Measurements from ENCODE around the gene ATP10A. TPM values are rescaled to one million over a fixed set of nuclear protein-coding genes. Genes with fewer than 3 reads are reported as not detected.
A peak's percentile ranks its signal among the peaks of the same experiment; 100 is the strongest.

ATP10A gene
- total RNA-seq, 2 donors from 2014 or later, result 16.6 to 22.8 TPM

DNA sequence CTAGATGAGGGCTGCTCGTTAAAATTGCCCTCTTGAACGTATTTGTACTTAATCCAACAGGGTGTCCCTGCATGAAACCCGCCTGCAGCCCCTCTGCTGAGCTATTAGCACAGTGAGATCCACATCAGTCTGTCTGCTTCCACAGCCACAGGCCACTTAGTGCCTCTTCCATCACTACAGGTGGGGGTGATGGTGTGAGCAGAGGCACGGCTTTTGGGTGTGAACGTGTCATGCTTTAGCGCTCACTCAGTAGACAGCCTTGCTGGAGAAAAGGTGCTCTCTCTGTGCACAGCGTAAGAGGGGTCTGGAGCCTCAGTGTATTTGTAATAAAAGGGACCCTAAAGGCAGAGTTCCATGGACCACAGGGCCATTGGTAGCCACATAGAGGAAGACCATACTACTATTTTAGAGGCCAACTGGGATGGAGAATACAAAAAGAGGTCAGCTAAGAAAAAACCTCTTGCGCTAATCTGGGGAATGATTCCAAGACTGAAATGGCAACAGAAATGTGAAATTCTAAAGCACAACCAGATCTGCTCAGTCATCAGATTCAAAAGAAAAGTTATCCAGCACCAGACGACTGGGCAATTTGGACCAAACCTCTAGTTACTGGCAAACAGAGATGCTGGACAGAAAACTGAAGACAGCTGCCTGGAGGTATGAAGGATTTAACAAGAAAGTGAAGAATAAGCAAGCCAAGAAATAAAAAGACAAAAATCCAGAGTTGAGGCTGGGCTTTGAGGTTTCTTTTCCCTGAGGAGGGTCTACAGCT lies 120.2 kb downstream of the ATP10A start:
- no peaks in the 10 kb centered on the region for H3K27me3 Mint-ChIP-seq
- no peak overlapping the region for H3K27ac Mint-ChIP-seq

DNA sequence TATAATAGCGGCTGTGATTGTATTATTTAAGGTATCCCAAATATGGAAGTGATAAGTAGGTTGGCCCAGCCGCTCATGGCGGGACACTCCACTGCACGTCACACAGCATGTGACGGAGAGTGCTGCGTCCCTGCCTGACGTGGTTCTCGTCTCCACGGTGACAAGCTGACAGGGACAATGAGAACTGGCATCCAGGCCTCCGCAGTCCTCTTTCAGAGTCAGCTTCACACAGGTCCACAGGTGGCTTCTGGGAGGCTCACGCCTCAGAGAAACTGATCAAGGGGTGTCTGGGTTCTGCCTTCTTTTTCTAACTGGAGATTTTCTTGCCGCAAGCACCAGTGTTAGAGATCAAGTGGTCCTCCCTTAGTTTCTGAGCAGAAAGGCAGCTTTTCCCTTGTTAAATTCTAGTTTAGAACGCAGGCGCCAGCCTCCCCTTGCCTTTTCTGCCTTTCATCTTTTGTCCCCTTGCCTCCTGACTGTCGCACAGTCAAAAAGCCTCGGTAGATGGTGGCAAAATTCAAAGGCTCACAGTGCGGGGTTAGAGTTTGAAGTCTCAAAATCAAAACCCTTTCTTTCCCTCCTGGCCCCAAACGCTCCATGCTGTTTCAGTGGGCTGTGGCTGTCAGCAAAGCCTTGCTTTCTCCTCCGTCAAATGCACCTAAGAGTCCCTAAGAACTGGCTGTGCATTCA lies 120.9 kb downstream of the ATP10A start:
- H3K9me3 Mint-ChIP-seq, result no peaks in the 10 kb centered on the region

More for the DNA sequence above, 120.2 kb downstream of the ATP10A start:
- H3K9me3 Mint-ChIP-seq, result no peaks in the 10 kb centered on the region
- no peak for ATAC-seq
- no peak overlapping the region for H3K4me3 Mint-ChIP-seq
- no peak for DNase-seq (ENCODE audit: low spot score)
- no peaks in the 10 kb centered on the region for H3K36me3 Mint-ChIP-seq
- peaks cover 24 to 39% of the 10 kb centered on the region in 2 donors for H3K4me1 Mint-ChIP-seq (ENCODE audit: low read depth in 2 of 2)

DNA sequence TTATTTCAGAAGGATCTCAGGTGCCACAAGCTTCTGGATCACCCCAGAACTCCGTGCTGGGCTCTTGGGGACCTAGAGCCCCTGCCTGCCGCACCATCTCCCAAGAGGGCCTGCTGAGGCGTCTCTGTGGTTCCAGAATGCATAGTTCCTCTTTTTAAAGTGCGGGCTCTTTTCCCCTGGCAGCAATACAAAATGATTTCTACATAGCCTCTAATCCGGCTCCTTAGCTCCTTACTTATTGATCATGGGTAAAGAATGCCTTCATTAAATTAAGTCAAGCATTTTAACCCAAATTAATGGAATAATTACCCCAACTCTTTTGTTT lies 121.9 kb downstream of the ATP10A start:
- H3K27ac Mint-ChIP-seq, result no peak overlapping the region
- DNase-seq (ENCODE audit: low spot score), result no peak
- H3K4me3 Mint-ChIP-seq, result no peak overlapping the region
- ATAC-seq, result no peak
- H3K27me3 Mint-ChIP-seq, result no peaks in the 10 kb centered on the region
- H3K36me3 Mint-ChIP-seq, result no peaks in the 10 kb centered on the region
- peaks cover 28 to 40% of the 10 kb centered on the region in 2 donors for H3K4me1 Mint-ChIP-seq (ENCODE audit: low read depth in 2 of 2)
- no peaks in the 10 kb centered on the region for H3K9me3 Mint-ChIP-seq

More for the DNA sequence above, 120.9 kb downstream of the ATP10A start:
- H3K36me3 Mint-ChIP-seq, result no peaks in the 10 kb centered on the region
- no peak overlapping the region for H3K4me3 Mint-ChIP-seq
- H3K27ac Mint-ChIP-seq, result no peak overlapping the region
- peaks cover 25 to 40% of the 10 kb centered on the region in 2 donors for H3K4me1 Mint-ChIP-seq (ENCODE audit: low read depth in 2 of 2)
- H3K27me3 Mint-ChIP-seq, result no peaks in the 10 kb centered on the region
- ATAC-seq (no peak), DNase-seq (ENCODE audit: low spot score) (no peak)

DNA sequence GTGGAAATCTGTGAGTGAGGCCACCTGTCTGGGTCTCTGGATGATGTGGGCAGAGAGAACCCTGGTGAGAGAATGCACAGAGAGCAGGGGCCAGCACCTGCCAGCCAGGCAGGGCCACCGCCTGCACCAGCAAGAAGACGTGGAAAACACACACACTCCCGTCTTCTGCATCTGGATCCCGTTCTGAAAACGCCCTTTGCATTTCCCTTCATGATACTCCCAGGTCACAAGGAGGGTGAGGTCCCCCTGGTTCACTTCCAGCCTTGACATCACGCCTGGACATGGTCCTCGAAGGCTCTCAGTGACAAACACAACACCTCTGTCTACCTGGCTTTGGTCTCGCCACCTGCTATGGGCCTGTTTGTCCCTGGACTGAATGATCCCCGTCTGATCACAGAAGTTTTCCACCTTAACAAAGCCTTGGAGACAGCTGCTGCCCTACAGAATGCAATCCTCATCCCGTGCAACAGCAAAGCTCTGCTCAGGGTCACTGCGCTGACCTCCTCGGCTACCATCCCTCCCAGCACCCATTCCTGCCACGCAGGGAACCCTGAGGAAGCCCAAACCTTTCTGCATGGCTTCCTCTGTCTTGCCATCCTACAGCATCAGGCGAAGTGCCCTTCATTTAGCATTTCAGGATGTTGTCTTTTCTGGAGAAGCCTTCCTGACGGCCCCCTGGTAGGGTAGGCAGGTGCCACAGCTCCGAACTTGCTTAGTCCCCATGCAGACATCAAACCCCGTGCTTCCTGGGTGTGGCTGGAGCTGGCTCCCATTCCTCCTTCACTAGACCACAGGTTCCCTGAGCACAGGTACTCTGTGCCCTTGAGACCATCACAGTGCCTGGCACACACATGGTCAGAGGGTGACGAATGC lies 122.5 kb downstream of the ATP10A start:
- H3K9me3 Mint-ChIP-seq, result no peaks in the 10 kb centered on the region
- H3K27ac Mint-ChIP-seq, result peak overlapping the region in 1 of 2 donors; percentile 59
- H3K27me3 Mint-ChIP-seq, result no peaks in the 10 kb centered on the region
- no peak for DNase-seq (ENCODE audit: low spot score)
- no peak overlapping the region for H3K4me3 Mint-ChIP-seq
- ATAC-seq, result no peak
- H3K4me1 Mint-ChIP-seq (ENCODE audit: low read depth in 2 of 2), result peaks cover 28 to 38% of the 10 kb centered on the region in 2 donors
- H3K36me3 Mint-ChIP-seq, result no peaks in the 10 kb centered on the region

DNA sequence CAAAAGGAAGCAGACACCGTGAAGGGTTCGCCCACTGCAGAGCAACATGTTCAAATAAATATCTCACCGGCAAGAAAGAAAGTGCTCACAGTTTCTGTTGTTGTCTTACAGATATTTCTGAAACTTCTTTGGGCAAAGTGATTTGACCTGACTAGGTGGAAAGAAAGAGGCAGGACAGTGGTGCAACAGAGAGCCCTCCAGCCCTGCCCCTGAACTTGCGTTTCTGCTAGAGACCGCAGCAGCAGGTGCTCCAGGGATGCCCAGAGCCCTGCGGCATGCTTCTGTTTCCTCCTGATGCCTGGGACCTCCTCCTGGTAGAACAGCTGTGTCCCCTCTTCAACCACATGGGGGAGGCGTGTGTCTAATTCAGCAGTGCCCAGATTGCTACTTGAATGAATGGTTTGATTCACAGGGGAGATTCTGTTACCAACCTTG lies 123.4 kb downstream of the ATP10A start:
- Mint-ChIP-seq H3K36me3 (no peaks in the 10 kb centered on the region), H3K4me1 (ENCODE audit: low read depth in 2 of 2) (peaks cover 27 to 33% of the 10 kb centered on the region in 2 donors), H3K4me3 (no peak overlapping the region), H3K27me3 (no peaks in the 10 kb centered on the region), H3K9me3 (no peaks in the 10 kb centered on the region), H3K27ac (peak overlapping the region in 1 of 2 donors; percentile 56)
- ATAC-seq (peak; percentile 58 to 64), DNase-seq (ENCODE audit: low spot score) (no peak)

DNA sequence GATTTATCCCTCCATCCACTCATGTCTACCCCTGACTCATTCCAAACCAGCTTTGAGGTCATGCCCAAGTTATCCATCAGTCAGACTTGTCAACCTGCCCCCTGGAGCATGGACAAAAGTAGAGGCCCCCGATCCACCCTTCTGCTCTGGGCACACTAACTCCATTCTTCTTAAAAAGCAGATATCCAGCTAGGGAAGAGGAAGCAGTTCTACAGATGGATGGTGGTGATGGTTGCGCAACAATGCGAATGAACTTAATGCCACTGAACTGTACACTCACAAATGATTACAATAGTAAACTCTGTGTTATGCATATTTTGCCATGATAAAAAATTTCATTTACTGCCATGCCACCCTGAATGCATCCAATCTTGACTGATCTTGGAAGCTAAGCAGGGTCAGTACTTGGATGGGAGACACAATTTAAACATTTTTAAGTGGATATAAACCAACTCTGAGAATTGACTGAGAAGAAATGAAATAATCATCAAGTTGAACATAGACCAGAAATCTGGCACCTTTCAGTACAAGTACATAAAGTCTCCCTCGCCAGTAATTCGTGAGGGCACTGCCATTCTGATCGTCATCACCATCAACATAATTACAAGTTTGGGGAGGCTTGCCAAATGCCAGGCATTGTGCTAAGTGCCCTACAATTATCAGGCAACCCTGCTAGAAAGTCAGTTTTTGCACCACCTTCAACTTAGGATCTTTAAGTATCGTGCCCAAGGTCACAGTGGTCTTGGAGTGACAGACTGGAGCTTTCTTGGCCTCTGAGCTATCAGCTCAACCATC lies 124.8 kb downstream of the ATP10A start:
- no peaks in the 10 kb centered on the region for H3K27me3 Mint-ChIP-seq
- no peak overlapping the region for H3K27ac Mint-ChIP-seq
- no peaks in the 10 kb centered on the region for H3K9me3 Mint-ChIP-seq
- no peaks in the 10 kb centered on the region for H3K36me3 Mint-ChIP-seq
- no peak for DNase-seq (ENCODE audit: low spot score)
- H3K4me1 Mint-ChIP-seq (ENCODE audit: low read depth in 2 of 2), result peaks cover 22 to 24% of the 10 kb centered on the region in 2 donors
- no peak for ATAC-seq
- H3K4me3 Mint-ChIP-seq, result no peak overlapping the region

DNA sequence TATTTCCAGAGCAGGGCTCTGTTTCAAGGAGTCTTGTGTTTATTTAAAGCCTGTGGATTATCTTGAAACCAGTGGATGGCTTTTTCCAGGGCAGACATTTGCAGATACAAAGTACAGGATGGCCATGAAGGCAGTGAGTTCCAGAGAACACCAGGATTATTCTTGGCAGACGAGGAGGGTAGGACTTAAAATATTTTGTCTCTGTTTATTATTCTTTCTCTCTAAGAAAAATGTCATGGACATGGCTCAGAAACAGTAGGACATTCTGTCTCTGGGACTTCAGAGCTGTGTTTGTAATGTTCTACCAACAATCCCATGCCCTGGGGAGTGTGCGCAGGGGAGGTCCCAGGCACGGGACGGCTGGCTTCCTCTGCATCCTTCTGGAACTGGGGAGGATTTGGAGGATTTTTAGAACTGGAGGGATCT lies 125.9 kb downstream of the ATP10A start:
- H3K27me3 Mint-ChIP-seq, result no peaks in the 10 kb centered on the region
- no peak overlapping the region for H3K4me3 Mint-ChIP-seq
- peaks cover 19 to 23% of the 10 kb centered on the region in 2 donors for H3K4me1 Mint-ChIP-seq (ENCODE audit: low read depth in 2 of 2)
- H3K36me3 Mint-ChIP-seq, result no peaks in the 10 kb centered on the region
- DNase-seq (ENCODE audit: low spot score) (no peak), ATAC-seq (no peak)
- no peak overlapping the region for H3K27ac Mint-ChIP-seq
- H3K9me3 Mint-ChIP-seq, result no peaks in the 10 kb centered on the region

DNA sequence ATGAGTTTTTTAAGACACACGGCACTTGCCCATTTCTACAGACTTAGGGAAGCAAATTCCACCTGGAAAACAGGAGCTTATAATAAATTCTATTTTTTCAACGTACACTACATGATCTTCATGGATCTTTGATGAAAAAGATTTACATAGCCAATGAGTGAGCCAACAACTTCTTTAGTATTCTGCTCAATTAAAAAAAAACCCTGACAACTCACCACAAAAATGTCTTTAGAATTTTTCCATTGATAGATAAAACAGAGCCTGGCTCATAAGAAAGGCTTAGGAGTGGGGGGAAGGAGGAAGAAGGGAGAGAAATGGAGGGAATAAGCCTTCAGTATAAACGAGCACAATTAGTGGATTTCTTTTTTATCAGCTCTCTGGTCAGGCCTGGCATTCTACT lies 126.7 kb downstream of the ATP10A start:
- no peak for ATAC-seq
- Mint-ChIP-seq H3K4me1 (ENCODE audit: low read depth in 2 of 2) (peaks cover 19 to 28% of the 10 kb centered on the region in 2 donors), H3K27me3 (no peaks in the 10 kb centered on the region), H3K4me3 (no peak overlapping the region), H3K27ac (no peak overlapping the region), H3K9me3 (no peaks in the 10 kb centered on the region), H3K36me3 (no peaks in the 10 kb centered on the region)
- no peak for DNase-seq (ENCODE audit: low spot score)

DNA sequence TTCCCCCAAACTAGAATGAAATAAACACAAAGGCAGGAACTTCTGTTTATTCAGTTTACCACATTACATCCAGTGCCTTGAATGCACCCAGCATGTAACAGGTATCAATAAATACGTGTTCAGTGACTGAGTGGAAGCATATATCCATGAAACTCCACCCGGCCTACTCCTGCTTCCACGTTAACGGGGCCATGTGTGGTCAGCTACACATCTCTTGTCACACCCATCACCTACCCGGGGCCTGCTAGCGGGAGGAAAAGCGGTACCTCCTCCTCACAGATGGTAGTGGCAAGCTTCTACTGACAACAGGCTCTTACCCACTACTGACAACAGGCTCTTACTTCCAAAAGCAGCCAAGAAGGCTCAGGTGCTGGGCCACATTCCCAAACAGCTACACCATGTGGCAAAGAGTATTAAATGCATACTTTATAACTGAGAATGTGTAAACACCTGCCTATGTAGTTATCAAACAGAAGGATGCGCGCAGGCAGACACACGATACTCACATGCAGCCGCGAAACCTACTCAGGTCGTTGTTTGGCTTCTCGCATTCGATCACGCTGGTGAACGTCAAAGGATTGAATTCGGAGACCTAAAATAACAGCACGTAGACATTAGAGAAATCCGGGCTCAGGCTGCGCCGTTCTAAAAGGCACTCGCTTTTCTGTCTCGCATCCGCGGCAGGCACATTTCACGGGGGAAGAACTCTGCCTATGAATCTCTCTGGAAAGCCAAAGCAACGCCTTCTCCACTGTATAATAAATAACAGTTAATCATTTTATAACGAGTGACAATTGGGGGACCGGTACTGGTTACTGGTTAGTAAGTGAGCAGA lies 127.4 kb downstream of the ATP10A start:
- Mint-ChIP-seq H3K4me1 (ENCODE audit: low read depth in 2 of 2) (peaks cover 21 to 30% of the 10 kb centered on the region in 2 donors), H3K27ac (peak overlapping the region in 1 of 2 donors; percentile 11), H3K4me3 (no peak overlapping the region), H3K9me3 (no peaks in the 10 kb centered on the region), H3K36me3 (no peaks in the 10 kb centered on the region), H3K27me3 (no peaks in the 10 kb centered on the region)
- DNase-seq (ENCODE audit: low spot score) (no peak), ATAC-seq (no peak)

DNA sequence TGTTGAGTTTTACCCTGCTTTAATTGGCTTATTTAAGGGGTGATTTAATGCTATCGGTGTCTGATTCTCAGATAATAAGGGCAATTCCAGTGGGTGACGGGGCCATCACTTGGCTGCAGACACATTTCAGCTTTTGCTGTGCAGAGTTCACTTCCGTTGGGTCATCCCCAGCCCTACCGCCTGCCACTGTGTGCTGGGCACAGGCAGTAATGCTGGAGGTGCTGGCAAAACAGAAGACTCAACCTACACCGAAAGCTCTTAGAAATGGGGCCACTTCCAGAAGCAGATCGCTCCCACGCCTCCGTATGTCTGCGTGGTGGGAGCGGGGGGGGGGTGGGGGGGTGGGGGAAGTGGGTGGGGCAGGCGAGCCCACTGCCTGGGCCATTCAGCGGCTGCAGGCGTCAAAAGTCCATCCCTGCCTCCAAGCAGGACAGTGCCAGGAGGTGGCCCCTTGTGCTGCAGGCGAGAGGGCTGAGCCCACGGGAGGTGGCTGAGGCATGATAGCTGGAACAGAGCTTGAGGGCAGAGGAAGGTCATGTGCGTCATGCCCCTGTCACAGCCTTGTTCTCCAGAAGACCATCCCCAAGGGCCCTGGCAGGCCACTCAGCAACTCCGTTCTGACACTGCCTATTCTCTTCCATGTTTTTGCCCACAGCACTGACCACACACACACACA lies 128.3 kb downstream of the ATP10A start:
- H3K9me3 Mint-ChIP-seq, result no peaks in the 10 kb centered on the region
- H3K36me3 Mint-ChIP-seq, result no peaks in the 10 kb centered on the region
- H3K27ac Mint-ChIP-seq, result no peak overlapping the region
- DNase-seq (ENCODE audit: low spot score) (no peak), ATAC-seq (no peak)
- H3K4me3 Mint-ChIP-seq, result no peak overlapping the region
- peaks cover 16 to 25% of the 10 kb centered on the region in 2 donors for H3K4me1 Mint-ChIP-seq (ENCODE audit: low read depth in 2 of 2)
- no peaks in the 10 kb centered on the region for H3K27me3 Mint-ChIP-seq

DNA sequence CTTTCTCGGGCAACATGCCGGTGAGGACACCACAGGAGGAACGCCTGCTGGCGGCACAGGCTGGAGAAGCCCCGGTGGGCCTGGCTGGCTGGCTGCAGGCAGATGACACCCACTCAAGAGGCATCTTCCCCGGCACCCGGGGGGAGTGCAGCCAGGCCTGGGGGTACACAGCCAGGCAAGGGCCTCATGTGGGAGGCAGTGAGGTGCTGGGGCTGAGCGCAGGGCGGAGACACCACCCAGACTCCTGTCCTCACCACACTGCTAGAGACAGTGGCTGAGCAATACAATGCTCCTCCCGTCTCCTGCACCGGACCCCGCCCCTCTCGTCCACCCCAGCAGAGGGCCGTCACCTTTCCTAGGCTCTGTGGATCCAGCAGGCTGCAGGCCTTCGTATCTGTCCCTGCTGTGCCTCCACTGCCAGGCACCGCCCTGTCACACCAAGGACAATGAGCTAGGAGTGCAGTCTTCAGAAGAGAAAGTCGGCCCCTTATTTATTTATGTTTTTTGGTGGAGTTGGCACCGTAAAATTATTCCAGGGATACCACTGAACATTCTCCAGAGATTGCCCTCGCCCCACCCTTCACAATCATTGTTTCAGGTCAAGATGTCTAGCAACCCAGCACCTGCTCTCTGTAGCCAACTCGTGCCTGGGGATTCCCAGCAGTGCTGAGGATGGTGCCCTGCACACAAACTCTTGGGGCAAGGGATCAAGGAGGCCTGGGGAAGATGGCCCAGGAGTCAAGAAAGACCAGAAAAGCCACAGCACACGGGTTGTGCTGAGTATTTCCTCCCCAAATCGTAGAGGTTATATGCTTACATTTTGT lies 129.1 kb downstream of the ATP10A start:
- ATAC-seq (no peak), DNase-seq (ENCODE audit: low spot score) (no peak)
- peak overlapping the region in 1 of 2 donors; percentile 41 for H3K27ac Mint-ChIP-seq
- H3K4me1 Mint-ChIP-seq (ENCODE audit: low read depth in 2 of 2), result peaks cover 10 to 18% of the 10 kb centered on the region in 2 donors
- H3K4me3 Mint-ChIP-seq, result no peak overlapping the region
- H3K9me3 Mint-ChIP-seq, result no peaks in the 10 kb centered on the region
- no peaks in the 10 kb centered on the region for H3K36me3 Mint-ChIP-seq
- no peaks in the 10 kb centered on the region for H3K27me3 Mint-ChIP-seq

Measured in natural killer cell treated with Interleukin-12 subunit alpha and Interleukin-12 subunit beta and Interleukin-15 and Interleukin-18, amount 100 ng/mL, for 72 hours (primary cell).